ENCODE measurements around the gene POLR3B. TPM values are rescaled to one million over a fixed set of nuclear protein-coding genes. Genes with fewer than 3 reads are reported as not detected.

The POLR3B gene
- polyA plus RNA-seq, 2 donors: 3.1 to 6.6 TPM

GRCh38 chr12:106387848-106388377, 30.4 kb downstream of the POLR3B start:
- Histone ChIP-seq H3K4me3 (ENCODE audit: low read depth in 1 of 2, low read length in 2 of 2) (no peak overlapping the region), H3K27me3 (ENCODE audit: control insufficient read depth in 1 of 2, insufficient read depth in 2 of 2, low read length in 2 of 2) (no peaks in the 10 kb centered on the region), H3K36me3 (ENCODE audit: control insufficient read depth in 2 of 2, insufficient read depth in 2 of 2, low read length in 1 of 2) (no peaks in the 10 kb centered on the region), H3K9me3 (ENCODE audit: control insufficient read depth in 2 of 2, insufficient read depth in 1 of 2, low read depth in 1 of 2, low read length in 1 of 2) (no peaks in the 10 kb centered on the region), H3K4me1 (ENCODE audit: control insufficient read depth in 2 of 2, insufficient read depth in 2 of 2, low read length in 1 of 2) (no peaks in the 10 kb centered on the region), H3K27ac (ENCODE audit: low read depth in 2 of 2, low read length in 1 of 2) (no peak overlapping the region)
- WGBS, 2 donors: 78 to 80% methylated on average over 1 of the region's 1 CpG

GRCh38 chr12:106389151-106389550, 31.6 kb downstream of the POLR3B start:
- no peak overlapping the region for H3K27ac ChIP-seq (ENCODE audit: low read depth in 2 of 2, low read length in 1 of 2)
- H3K4me1 ChIP-seq (ENCODE audit: control insufficient read depth in 2 of 2, insufficient read depth in 2 of 2, low read length in 1 of 2): no peaks in the 10 kb centered on the region
- no peaks in the 10 kb centered on the region for H3K27me3 ChIP-seq (ENCODE audit: control insufficient read depth in 1 of 2, insufficient read depth in 2 of 2, low read length in 2 of 2)
- no peaks in the 10 kb centered on the region for H3K9me3 ChIP-seq (ENCODE audit: control insufficient read depth in 2 of 2, insufficient read depth in 1 of 2, low read depth in 1 of 2, low read length in 1 of 2)
- 87 to 90% methylated on average over 4 of the region's 4 CpGs for WGBS, 2 donors
- no peak overlapping the region for H3K4me3 ChIP-seq (ENCODE audit: low read depth in 1 of 2, low read length in 2 of 2)
- no peaks in the 10 kb centered on the region for H3K36me3 ChIP-seq (ENCODE audit: control insufficient read depth in 2 of 2, insufficient read depth in 2 of 2, low read length in 1 of 2)

DNA sequence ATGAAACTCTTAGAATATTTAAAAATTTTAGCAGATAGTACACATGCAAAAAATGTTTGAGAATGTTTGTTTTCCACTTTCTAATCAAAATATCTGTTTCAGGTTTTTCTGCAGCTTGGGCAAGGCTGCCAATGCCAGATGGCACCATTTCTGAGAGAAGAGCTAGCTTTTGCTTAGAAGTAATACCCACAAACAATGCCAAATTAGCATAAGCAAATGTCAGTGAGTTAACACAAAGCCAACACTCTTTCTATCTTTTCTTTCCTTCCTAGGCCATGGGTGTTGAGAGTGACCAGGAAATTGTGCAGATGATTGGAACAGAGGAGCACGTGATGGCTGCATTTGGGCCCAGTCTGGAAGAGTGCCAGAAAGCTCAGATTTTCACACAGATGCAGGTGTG, 35.2 kb downstream of the POLR3B start:
- 75 to 80% methylated on average over 1 of the region's 1 CpG for WGBS, 2 donors
- H3K36me3 ChIP-seq (ENCODE audit: control insufficient read depth in 2 of 2, insufficient read depth in 2 of 2, low read length in 1 of 2): peaks cover 0 to 8% of the 10 kb centered on the region in 2 donors

GRCh38 chr12:106409878-106410277, 52.3 kb downstream of the POLR3B start:
- 65 to 66% methylated on average over 2 of the region's 2 CpGs for WGBS, 2 donors
- no peak overlapping the region for H3K4me3 ChIP-seq (ENCODE audit: low read depth in 1 of 2, low read length in 2 of 2)
- no peaks in the 10 kb centered on the region for H3K27me3 ChIP-seq (ENCODE audit: control insufficient read depth in 1 of 2, insufficient read depth in 2 of 2, low read length in 2 of 2)
- no peak overlapping the region for H3K27ac ChIP-seq (ENCODE audit: low read depth in 2 of 2, low read length in 1 of 2)
- no peaks in the 10 kb centered on the region for H3K9me3 ChIP-seq (ENCODE audit: control insufficient read depth in 2 of 2, insufficient read depth in 1 of 2, low read depth in 1 of 2, low read length in 1 of 2)
- no peaks in the 10 kb centered on the region for H3K4me1 ChIP-seq (ENCODE audit: control insufficient read depth in 2 of 2, insufficient read depth in 2 of 2, low read length in 1 of 2)
- no peaks in the 10 kb centered on the region for H3K36me3 ChIP-seq (ENCODE audit: control insufficient read depth in 2 of 2, insufficient read depth in 2 of 2, low read length in 1 of 2)

More for the DNA sequence above, 35.2 kb downstream of the POLR3B start:
- H3K4me1 ChIP-seq (ENCODE audit: control insufficient read depth in 2 of 2, insufficient read depth in 2 of 2, low read length in 1 of 2): no peaks in the 10 kb centered on the region
- no peak overlapping the region for H3K27ac ChIP-seq (ENCODE audit: low read depth in 2 of 2, low read length in 1 of 2)
- no peak overlapping the region for H3K4me3 ChIP-seq (ENCODE audit: low read depth in 1 of 2, low read length in 2 of 2)
- H3K27me3 ChIP-seq (ENCODE audit: control insufficient read depth in 1 of 2, insufficient read depth in 2 of 2, low read length in 2 of 2): no peaks in the 10 kb centered on the region
- no peaks in the 10 kb centered on the region for H3K9me3 ChIP-seq (ENCODE audit: control insufficient read depth in 2 of 2, insufficient read depth in 1 of 2, low read depth in 1 of 2, low read length in 1 of 2)

GRCh38 chr12:106412563-106412962, 55.0 kb downstream of the POLR3B start:
- H3K4me3 ChIP-seq (ENCODE audit: low read depth in 1 of 2, low read length in 2 of 2): no peak overlapping the region
- 97 to 100% methylated on average over 1 of the region's 1 CpG for WGBS, 2 donors
- no peak overlapping the region for H3K27ac ChIP-seq (ENCODE audit: low read depth in 2 of 2, low read length in 1 of 2)
- no peaks in the 10 kb centered on the region for H3K27me3 ChIP-seq (ENCODE audit: control insufficient read depth in 1 of 2, insufficient read depth in 2 of 2, low read length in 2 of 2)
- H3K4me1 ChIP-seq (ENCODE audit: control insufficient read depth in 2 of 2, insufficient read depth in 2 of 2, low read length in 1 of 2): no peaks in the 10 kb centered on the region
- H3K36me3 ChIP-seq (ENCODE audit: control insufficient read depth in 2 of 2, insufficient read depth in 2 of 2, low read length in 1 of 2): peaks cover 0 to 3% of the 10 kb centered on the region in 2 donors
- no peaks in the 10 kb centered on the region for H3K9me3 ChIP-seq (ENCODE audit: control insufficient read depth in 2 of 2, insufficient read depth in 1 of 2, low read depth in 1 of 2, low read length in 1 of 2)

DNA sequence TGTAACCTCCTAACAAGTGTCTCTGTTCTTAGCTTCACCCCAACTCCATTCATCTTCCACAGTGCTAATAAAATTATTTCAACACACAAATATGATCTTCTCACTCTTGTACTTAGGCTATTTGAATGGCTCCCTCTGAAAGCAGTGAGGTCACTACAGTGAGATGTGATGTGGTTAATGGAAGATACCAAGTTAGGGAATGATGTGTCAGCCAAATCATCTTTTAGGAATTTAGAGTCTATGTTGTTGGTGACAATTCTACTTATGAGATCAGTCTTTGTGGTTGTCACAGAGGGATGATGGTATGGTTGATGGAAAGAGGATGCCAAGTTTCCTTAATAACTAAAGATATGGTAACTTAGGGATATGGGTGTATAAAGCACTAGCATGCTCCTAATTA, 57.6 kb downstream of the POLR3B start:
- Histone ChIP-seq H3K4me1 (ENCODE audit: control insufficient read depth in 2 of 2, insufficient read depth in 2 of 2, low read length in 1 of 2) (no peaks in the 10 kb centered on the region), H3K27ac (ENCODE audit: low read depth in 2 of 2, low read length in 1 of 2) (no peak overlapping the region), H3K36me3 (ENCODE audit: control insufficient read depth in 2 of 2, insufficient read depth in 2 of 2, low read length in 1 of 2) (peaks cover 0 to 3% of the 10 kb centered on the region in 2 donors), H3K9me3 (ENCODE audit: control insufficient read depth in 2 of 2, insufficient read depth in 1 of 2, low read depth in 1 of 2, low read length in 1 of 2) (no peaks in the 10 kb centered on the region), H3K27me3 (ENCODE audit: control insufficient read depth in 1 of 2, insufficient read depth in 2 of 2, low read length in 2 of 2) (no peaks in the 10 kb centered on the region), H3K4me3 (ENCODE audit: low read depth in 1 of 2, low read length in 2 of 2) (no peak overlapping the region)

- Histone ChIP-seq H3K36me3 (ENCODE audit: control insufficient read depth in 2 of 2, insufficient read depth in 2 of 2, low read length in 1 of 2) (peaks cover 0 to 3% of the 10 kb centered on the region in 2 donors), H3K9me3 (ENCODE audit: control insufficient read depth in 2 of 2, insufficient read depth in 1 of 2, low read depth in 1 of 2, low read length in 1 of 2) (no peaks in the 10 kb centered on the region), H3K27me3 (ENCODE audit: control insufficient read depth in 1 of 2, insufficient read depth in 2 of 2, low read length in 2 of 2) (no peaks in the 10 kb centered on the region), H3K4me1 (ENCODE audit: control insufficient read depth in 2 of 2, insufficient read depth in 2 of 2, low read length in 1 of 2) (no peaks in the 10 kb centered on the region), H3K4me3 (ENCODE audit: low read depth in 1 of 2, low read length in 2 of 2) (no peak overlapping the region), H3K27ac (ENCODE audit: low read depth in 2 of 2, low read length in 1 of 2) (no peak overlapping the region)
- 80 to 89% methylated on average over 2 of the region's 2 CpGs for WGBS, 2 donors
Observed at GRCh38 chr12:106416273-106416672, 58.7 kb downstream of the POLR3B start.

DNA sequence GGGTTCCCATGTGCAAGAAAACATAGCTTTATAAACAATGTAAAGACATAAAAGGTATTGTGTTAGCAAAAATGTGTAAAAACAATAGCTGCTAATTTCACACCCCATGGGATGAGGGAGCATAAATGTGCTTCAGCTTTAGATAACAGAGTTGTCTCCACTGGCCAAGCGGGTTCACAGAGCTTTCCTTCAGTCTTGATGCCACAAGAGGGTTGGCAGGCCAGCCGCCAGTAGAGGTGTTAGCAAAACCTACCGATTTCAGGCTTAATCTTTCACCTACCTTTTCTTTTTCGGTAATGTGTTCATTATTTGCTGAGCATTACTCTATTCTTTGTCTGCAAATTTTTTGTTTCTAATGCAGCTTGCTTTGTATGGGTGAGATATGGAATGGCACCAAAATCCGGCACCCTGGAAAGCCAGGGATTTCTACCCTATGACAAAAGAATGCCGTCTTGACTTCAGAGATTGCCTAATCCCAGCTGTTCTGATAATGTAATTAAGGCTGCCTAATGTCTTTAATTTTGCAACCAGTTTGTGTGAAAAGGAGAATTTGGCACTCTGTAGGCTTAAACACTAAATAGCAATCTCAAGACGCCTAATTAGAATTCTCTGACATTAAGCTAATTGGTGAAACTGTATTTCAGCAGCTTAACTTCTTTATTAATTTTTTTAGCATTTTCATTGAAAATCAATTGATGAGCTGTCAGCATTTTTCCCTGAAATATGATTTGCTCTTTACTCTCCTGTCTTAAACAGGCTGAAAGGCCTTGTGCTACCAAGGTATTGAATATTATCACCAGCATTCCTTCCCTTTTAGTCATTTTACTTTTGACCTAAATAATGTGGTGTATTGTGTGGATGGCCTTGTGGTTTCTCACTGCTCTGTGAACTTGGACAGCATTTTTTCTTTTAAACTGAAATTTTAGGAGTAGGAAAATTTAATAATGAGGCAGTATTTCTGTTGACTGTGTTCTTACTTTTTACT, 60.7 kb downstream of the POLR3B start:
- no peaks in the 10 kb centered on the region for H3K9me3 ChIP-seq (ENCODE audit: control insufficient read depth in 2 of 2, insufficient read depth in 1 of 2, low read depth in 1 of 2, low read length in 1 of 2)
- H3K27ac ChIP-seq (ENCODE audit: low read depth in 2 of 2, low read length in 1 of 2): no peak overlapping the region
- 83 to 85% methylated on average over 7 of the region's 7 CpGs for WGBS, 2 donors
- H3K36me3 ChIP-seq (ENCODE audit: control insufficient read depth in 2 of 2, insufficient read depth in 2 of 2, low read length in 1 of 2): peaks cover 0 to 3% of the 10 kb centered on the region in 2 donors
- H3K4me3 ChIP-seq (ENCODE audit: low read depth in 1 of 2, low read length in 2 of 2): no peak overlapping the region
- no peaks in the 10 kb centered on the region for H3K27me3 ChIP-seq (ENCODE audit: control insufficient read depth in 1 of 2, insufficient read depth in 2 of 2, low read length in 2 of 2)
- H3K4me1 ChIP-seq (ENCODE audit: control insufficient read depth in 2 of 2, insufficient read depth in 2 of 2, low read length in 1 of 2): no peaks in the 10 kb centered on the region

GRCh38 chr12:106418970-106419369, 61.4 kb downstream of the POLR3B start:
- H3K4me3 ChIP-seq (ENCODE audit: low read depth in 1 of 2, low read length in 2 of 2): no peak overlapping the region
- WGBS, 2 donors: 54 to 62% methylated on average over 1 of the region's 1 CpG
- H3K36me3 ChIP-seq (ENCODE audit: control insufficient read depth in 2 of 2, insufficient read depth in 2 of 2, low read length in 1 of 2): peaks cover 0 to 3% of the 10 kb centered on the region in 2 donors
- no peaks in the 10 kb centered on the region for H3K4me1 ChIP-seq (ENCODE audit: control insufficient read depth in 2 of 2, insufficient read depth in 2 of 2, low read length in 1 of 2)
- H3K27ac ChIP-seq (ENCODE audit: low read depth in 2 of 2, low read length in 1 of 2): no peak overlapping the region
- H3K27me3 ChIP-seq (ENCODE audit: control insufficient read depth in 1 of 2, insufficient read depth in 2 of 2, low read length in 2 of 2): no peaks in the 10 kb centered on the region
- H3K9me3 ChIP-seq (ENCODE audit: control insufficient read depth in 2 of 2, insufficient read depth in 1 of 2, low read depth in 1 of 2, low read length in 1 of 2): no peaks in the 10 kb centered on the region

All from esophagus (tissue), 2 donors.